IPS DF 6.9 (cell line): ENCODE measurements around the gene ACTG1.

Experiments used
- DNase-seq: peaks from one replicate; pipeline ENCODE4 v3.0.0-alpha.2; 2013; ENCODE audit warnings: low read depth, low spot score
- H3K27ac ChIP-seq: one replicate; pipeline ENCODE4 v1.5.1; 2013; ENCODE audit warnings: low read length, control low read depth
- H3K27me3 ChIP-seq: 2 replicates; pipeline ENCODE4 v1.6.1; 2013; ENCODE audit warnings: mild to moderate bottlenecking, low read length; ENCODE audit not compliant: control insufficient read depth, insufficient read depth
- H3K36me3 ChIP-seq: 2 replicates; pipeline ENCODE4 v1.6.1; 2013; ENCODE audit warnings: low read length; ENCODE audit not compliant: control insufficient read depth, insufficient read depth
- H3K4me1 ChIP-seq: 2 replicates; pipeline ENCODE4 v1.6.1; 2013; ENCODE audit warnings: low read length; ENCODE audit not compliant: control insufficient read depth, insufficient read depth
- H3K4me3 ChIP-seq: 2 replicates; pipeline ENCODE4 v1.5.1; 2013; ENCODE audit warnings: mild to moderate bottlenecking, low read length
- H3K9me3 ChIP-seq: 2 replicates; pipeline ENCODE4 v1.6.1; 2013; ENCODE audit warnings: low read length, inconsistent platforms; ENCODE audit not compliant: control insufficient read depth, insufficient read depth
- WGBS: extraction: QIAGEN DNeasy Blood & Tissue Kit; methylation state at CpG from one replicate; pipeline ENCODE4 v1.1.7; 2013; ENCODE audit warnings: mixed read lengths, missing lambda C conversion rate; ENCODE audit not compliant: insufficient read length, insufficient coverage; 5-methylcytosine and 5-hydroxymethylcytosine counted together

ACTG1 gene

GRCh38 chr17:81552244-81553017, 39.8 kb upstream of the ACTG1 start, which contains the start of gene FAAP100:
TSS of gene FAAP100 (minus strand) at chr17:81552353. CDS start at chr17:81552330, 23 bp downstream.
- H3K36me3 ChIP-seq: peaks cover 9% of the 10 kb centered on the region
- WGBS: no CpG with 5 or more reads among the region's 85 CpGs
- no peak within 1 kb of the TSS for H3K27ac ChIP-seq
- no peaks in the 10 kb centered on the region for H3K9me3 ChIP-seq
- DNase-seq: no peak
- H3K4me1 ChIP-seq: 0 out of 2 replicates have a peak, but pooled peaks cover 2% of the 10 kb centered on the region
- no peaks in the 10 kb centered on the region for H3K27me3 ChIP-seq
- peak within 1 kb of the TSS; percentile 95 for H3K4me3 ChIP-seq

GRCh38 chr17:81551458-81552243, 39.1 kb upstream of the ACTG1 start:
- WGBS: no CpG with 5 or more reads among the region's 69 CpGs
- peaks cover 14% of the 10 kb centered on the region for H3K36me3 ChIP-seq
- DNase-seq: no peak
- H3K9me3 ChIP-seq: no peaks in the 10 kb centered on the region
- no peak overlapping the region for H3K27ac ChIP-seq
- H3K4me3 ChIP-seq: peak overlapping the region; percentile 95
- H3K4me1 ChIP-seq: 0 out of 2 replicates have a peak, but pooled peaks cover 2% of the 10 kb centered on the region
- H3K27me3 ChIP-seq: no peaks in the 10 kb centered on the region

- Histone ChIP-seq H3K27ac (no peak overlapping the region), H3K4me3 (peak overlapping the region; percentile 95; the same call in 1 of the 2 replicates), H3K4me1 (0 out of 2 replicates have a peak, but pooled peaks cover 2% of the 10 kb centered on the region), H3K27me3 (no peaks in the 10 kb centered on the region), H3K9me3 (no peaks in the 10 kb centered on the region), H3K36me3 (peaks cover 17% of the 10 kb centered on the region)
- WGBS: no CpG with 5 or more reads among the region's 27 CpGs
- DNase-seq: no peak
Measured at GRCh38 chr17:81550830-81551457, 38.3 kb upstream of the ACTG1 start.

DNA sequence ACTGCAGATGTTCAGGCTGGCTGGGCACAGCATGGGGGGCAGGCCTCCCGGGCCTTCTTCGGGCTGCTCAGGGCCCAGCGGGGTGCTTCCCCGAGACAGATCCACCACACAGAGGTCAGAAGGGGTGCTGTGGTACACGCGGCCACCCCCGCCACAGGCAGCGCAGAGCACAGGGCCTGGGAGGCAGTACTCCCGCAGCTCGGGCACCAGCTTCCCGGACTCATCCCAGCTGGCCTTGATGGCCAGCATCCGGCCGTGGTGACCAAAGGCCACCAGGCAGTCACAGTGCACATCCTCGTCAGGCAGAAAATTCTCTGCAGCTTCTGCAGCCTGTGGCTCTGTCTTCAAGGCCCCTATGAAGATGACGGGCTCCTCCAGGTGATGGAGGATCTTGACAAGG, 37.7 kb upstream of the ACTG1 start:
- Histone ChIP-seq H3K4me3 (no peak overlapping the region), H3K27ac (no peak overlapping the region), H3K36me3 (peaks cover 23% of the 10 kb centered on the region), H3K4me1 (0 out of 2 replicates have a peak, but pooled peaks cover 2% of the 10 kb centered on the region), H3K9me3 (no peaks in the 10 kb centered on the region), H3K27me3 (no peaks in the 10 kb centered on the region)
- no peak for DNase-seq
- WGBS: no CpG with 5 or more reads among the region's 15 CpGs

DNA sequence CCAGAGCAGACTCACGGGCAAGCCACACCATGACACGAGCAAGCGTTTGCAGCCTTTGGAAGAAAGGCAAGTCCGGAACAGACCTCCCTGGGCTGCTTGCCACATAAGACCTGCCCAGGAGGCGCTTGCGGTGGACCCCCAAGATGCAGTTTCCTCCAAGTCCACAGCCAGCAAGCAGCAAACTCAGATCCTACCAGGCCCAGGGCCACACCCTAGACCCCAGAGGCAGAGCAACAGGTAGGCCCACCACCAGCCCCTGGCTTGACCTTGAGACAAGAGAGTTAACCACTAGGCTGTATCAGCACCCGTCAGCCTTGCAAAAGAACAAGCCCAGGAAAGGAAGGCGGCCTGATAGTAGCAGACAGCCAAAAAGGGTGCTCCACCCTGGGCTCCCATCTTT, 37.2 kb upstream of the ACTG1 start:
- Histone ChIP-seq H3K27ac (no peak overlapping the region), H3K4me1 (0 out of 2 replicates have a peak, but pooled peaks cover 2% of the 10 kb centered on the region), H3K36me3 (peaks cover 26% of the 10 kb centered on the region), H3K4me3 (no peak overlapping the region), H3K9me3 (no peaks in the 10 kb centered on the region), H3K27me3 (no peaks in the 10 kb centered on the region)
- no CpG with 5 or more reads among the region's 8 CpGs for WGBS
- DNase-seq: no peak

- Histone ChIP-seq H3K4me1 (0 out of 2 replicates have a peak, but pooled peaks cover 2% of the 10 kb centered on the region), H3K9me3 (no peaks in the 10 kb centered on the region), H3K27me3 (no peaks in the 10 kb centered on the region), H3K27ac (no peak overlapping the region), H3K36me3 (peaks cover 26% of the 10 kb centered on the region), H3K4me3 (no peak overlapping the region)
- WGBS: no CpG with 5 or more reads among the region's 16 CpGs
- DNase-seq: no peak
Measured at GRCh38 chr17:81549031-81549557, 36.5 kb upstream of the ACTG1 start.

GRCh38 chr17:81547614-81547982, 35.0 kb upstream of the ACTG1 start:
- no peaks in the 10 kb centered on the region for H3K9me3 ChIP-seq
- no peak overlapping the region for H3K4me3 ChIP-seq
- peaks cover 32% of the 10 kb centered on the region for H3K36me3 ChIP-seq
- H3K27me3 ChIP-seq: no peaks in the 10 kb centered on the region
- 0 out of 2 replicates have a peak, but pooled peaks cover 2% of the 10 kb centered on the region for H3K4me1 ChIP-seq
- no CpG with 5 or more reads among the region's 14 CpGs for WGBS
- no peak for DNase-seq
- no peak overlapping the region for H3K27ac ChIP-seq

- no peaks in the 10 kb centered on the region for H3K27me3 ChIP-seq
- no peak overlapping the region for H3K4me3 ChIP-seq
- no CpG with 5 or more reads among the region's 36 CpGs for WGBS
- 0 out of 2 replicates have a peak, but pooled peaks cover 2% of the 10 kb centered on the region for H3K4me1 ChIP-seq
- H3K27ac ChIP-seq: no peak overlapping the region
- no peaks in the 10 kb centered on the region for H3K9me3 ChIP-seq
- peaks cover 32% of the 10 kb centered on the region for H3K36me3 ChIP-seq
- DNase-seq: no peak
Measured at GRCh38 chr17:81546906-81547613, 34.5 kb upstream of the ACTG1 start.

DNA sequence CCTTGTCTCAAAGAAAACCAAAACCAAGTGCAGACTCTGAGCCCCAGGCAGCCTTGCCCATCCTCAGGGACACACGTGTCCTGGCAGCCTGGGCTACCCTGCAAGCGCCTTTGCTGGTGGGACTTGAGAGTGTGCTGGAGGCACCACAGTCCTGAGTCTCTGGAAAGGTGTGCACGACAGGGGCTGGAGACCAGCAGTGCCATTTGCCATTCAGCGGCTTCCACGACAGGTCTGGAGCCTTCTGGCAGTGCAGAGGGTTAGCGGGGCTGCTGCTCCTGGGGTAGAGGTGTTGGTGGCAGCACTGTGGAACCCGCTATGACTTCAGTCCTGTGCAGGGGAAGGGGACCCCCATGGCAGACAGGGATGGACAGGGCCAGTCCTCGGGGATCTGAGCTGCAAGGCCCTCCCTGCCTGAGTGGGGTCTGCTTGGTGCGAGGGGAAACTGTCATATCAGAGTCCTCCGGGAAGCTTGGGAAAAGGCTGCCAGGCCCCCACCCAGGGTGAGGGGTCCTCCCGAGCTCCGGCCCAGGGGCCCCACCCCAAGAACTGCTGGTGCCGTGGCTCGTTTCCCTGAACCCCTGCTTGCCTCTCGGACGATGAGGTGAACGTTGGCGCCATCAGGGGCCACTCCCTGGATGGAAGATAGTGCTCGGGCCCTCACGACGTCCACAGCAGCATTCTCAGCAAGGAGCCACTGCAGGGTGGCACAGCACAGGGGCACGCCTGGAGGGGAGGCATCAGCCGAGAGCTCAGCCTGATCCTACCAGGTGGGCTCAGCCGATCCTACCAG, 32.8 kb upstream of the ACTG1 start:
- H3K4me1 ChIP-seq: no peaks in the 10 kb centered on the region
- no CpG with 5 or more reads among the region's 24 CpGs for WGBS
- H3K27me3 ChIP-seq: no peaks in the 10 kb centered on the region
- DNase-seq: no peak
- peaks cover 39% of the 10 kb centered on the region for H3K36me3 ChIP-seq
- H3K4me3 ChIP-seq: no peak overlapping the region
- H3K9me3 ChIP-seq: no peaks in the 10 kb centered on the region
- no peak overlapping the region for H3K27ac ChIP-seq
